RWPE1 (cell line): ENCODE measurements around the gene POLR1D.
"Not testable (repeated sequence)": the region's sequence is repeated elsewhere in the genome, so short reads cannot be mapped to it uniquely, and the experiment has no call there.

Experiments used
- CTCF ChIA-PET: fragments of 350-600 bp; sonication (Branson Sonifier 250); formaldehyde crosslinking; extraction: SDS; loops from one replicate; lab custom pipeline; 2021; lab: Yijun Ruan, JAX
- POLR2A ChIA-PET: fragments of 400-600 bp; formaldehyde crosslinking; extraction: SDS; loops from one replicate; lab custom pipeline; 2020; ENCODE audit warnings: antibody characterized with exemption; ENCODE audit not compliant: low non-redundant PET; lab: Yijun Ruan, JAX
- DNase-seq: peaks from one replicate; pipeline ENCODE4 v3.0.0; 2012; ENCODE audit warnings: low spot score
- H3K27ac ChIP-seq: fragments of 450-650 bp; 2 replicates; pipeline ENCODE4 v1.5.1; 2017
- CTCF ChIP-seq: fragments of 450-650 bp; conservative IDR thresholded peaks from 2 replicates; pipeline ENCODE4 v1.5.1; 2017; ENCODE audit warnings: low read depth, mild to moderate bottlenecking

The POLR1D gene

GRCh38 chr13:27627380-27627779 lies 5.7 kb downstream of the POLR1D start:
- no peak for DNase-seq
- TF ChIP-seq CTCF: no peak
- CTCF ChIA-PET: interaction anchor here (0.6 kb wide), 1 partner anchor 234 kb away, joined by 4 read pairs; no protein-coding TSS in a partner anchor
- POLR2A ChIA-PET: no interaction called here
- no peak overlapping the region for H3K27ac ChIP-seq

- POLR2A ChIA-PET: no interaction called here
- CTCF ChIA-PET: interaction anchor here (0.6 kb wide), 1 partner anchor 234 kb away, joined by 4 read pairs; no protein-coding TSS in a partner anchor
- no peak overlapping the region for H3K27ac ChIP-seq
- no peak for TF ChIP-seq CTCF
- DNase-seq: no peak
Measured at GRCh38 chr13:27628081-27628480, 6.4 kb downstream of the POLR1D start.

- DNase-seq, POLR2A ChIA-PET, H3K27ac ChIP-seq, CTCF ChIA-PET: not testable (repeated sequence)
Measured at GRCh38 chr13:27628766-27629165, 7.1 kb downstream of the POLR1D start.

GRCh38 chr13:27631156-27631555 lies 9.5 kb downstream of the POLR1D start:
- ChIA-PET CTCF (interaction anchor here (0.5 kb wide), 1 partner anchor 83 kb away, joined by 4 read pairs; no protein-coding TSS in a partner anchor), POLR2A (no interaction called here)
- no peak for DNase-seq
- no peak for TF ChIP-seq CTCF
- no peak overlapping the region for H3K27ac ChIP-seq

- TF ChIP-seq CTCF: no peak
- ChIA-PET CTCF (interaction anchor here (0.5 kb wide), 1 partner anchor 82 kb away, joined by 4 read pairs; no protein-coding TSS in a partner anchor), POLR2A (no interaction called here)
- H3K27ac ChIP-seq: no peak overlapping the region
- no peak for DNase-seq
Measured at GRCh38 chr13:27631665-27632064, 10.0 kb downstream of the POLR1D start.

- TF ChIP-seq CTCF: no peak
- no peak for DNase-seq
- CTCF ChIA-PET: interaction anchor here (0.6 kb wide), 1 partner anchor 34 kb away, joined by 3 read pairs; no protein-coding TSS in a partner anchor
- H3K27ac ChIP-seq: no peak overlapping the region
- POLR2A ChIA-PET: no interaction called here
Measured at GRCh38 chr13:27632214-27632613, 10.5 kb downstream of the POLR1D start.

GRCh38 chr13:27632648-27633047 lies 11.0 kb downstream of the POLR1D start:
- ChIA-PET POLR2A (no interaction called here), CTCF (interaction anchor here (0.6 kb wide), 1 partner anchor 35 kb away, joined by 3 read pairs; no protein-coding TSS in a partner anchor)
- no peak for TF ChIP-seq CTCF
- H3K27ac ChIP-seq: no peak overlapping the region
- no peak for DNase-seq
